Fibroblast of mammary gland (primary cell): ENCODE data around the gene CLEC7A.

ENCODE experiments used
- DNase-seq: peaks from one replicate; pipeline ENCODE4 v3.0.0-alpha.2; 2010; ENCODE audit warnings: low read depth
- H3K4me3 ChIP-seq: 2 replicates; pipeline ENCODE4 v1.5.1; 2011; ENCODE audit warnings: low read depth, mild to moderate bottlenecking, low read length, moderate library complexity; ENCODE audit not compliant: control insufficient read depth
- CTCF ChIP-seq: conservative IDR thresholded peaks from 2 replicates; pipeline ENCODE4 v1.5.1; 2011; ENCODE audit warnings: low read depth, low read length, inconsistent platforms; ENCODE audit not compliant: control insufficient read depth, insufficient read depth

The CLEC7A gene

GRCh38 chr12:10088031-10088430 lies 42.0 kb downstream of the CLEC7A start:
- no peak overlapping the region for H3K4me3 ChIP-seq
- TF ChIP-seq CTCF, result no peak
- DNase-seq, result no peak

GRCh38 chr12:10086387-10086786 lies 43.6 kb downstream of the CLEC7A start:
- no peak overlapping the region for H3K4me3 ChIP-seq
- no peak for TF ChIP-seq CTCF
- DNase-seq, result no peak

GRCh38 chr12:10084733-10085132 lies 45.3 kb downstream of the CLEC7A start:
- no peak for TF ChIP-seq CTCF
- H3K4me3 ChIP-seq, result no peak overlapping the region
- DNase-seq, result no peak

- H3K4me3 ChIP-seq, result no peak overlapping the region
- no peak for TF ChIP-seq CTCF
- no peak for DNase-seq
These were observed 47.7 kb downstream of the CLEC7A start for GRCh38 chr12:10082117-10082874.

GRCh38 chr12:10075451-10075850 lies 54.5 kb downstream of the CLEC7A start:
- no peak for DNase-seq
- TF ChIP-seq CTCF, result no peak

GRCh38 chr12:10073261-10073660 lies 56.7 kb downstream of the CLEC7A start:
- TF ChIP-seq CTCF, result no peak
- H3K4me3 ChIP-seq, result no peak overlapping the region
- no peak for DNase-seq

More at GRCh38 chr12:10075451-10075850, 54.5 kb downstream of the CLEC7A start:
- no peak overlapping the region for H3K4me3 ChIP-seq

- DNase-seq, result no peak
- TF ChIP-seq CTCF, result no peak
- H3K4me3 ChIP-seq, result no peak overlapping the region
These were observed 57.9 kb downstream of the CLEC7A start for GRCh38 chr12:10072131-10072530.
